Measurements from ENCODE around the gene CHID1. TPM values are rescaled to one million over a fixed set of nuclear protein-coding genes. Genes with fewer than 3 reads are reported as not detected.

Gene CHID1
- total RNA-seq, 2 donors from 2014 or later: 46.4 to 113 TPM

GRCh38 chr11:908273-908672 lies 2.3 kb downstream of the CHID1 start:
- Histone ChIP-seq H3K27me3 (no peaks in the 10 kb centered on the region), H3K27ac (no peak overlapping the region), H3K36me3 (no peaks in the 10 kb centered on the region), H3K9me3 (no peaks in the 10 kb centered on the region), H3K9ac (ENCODE audit: low read depth in 2 of 2, low read length in 2 of 2) (no peak overlapping the region), H3K4me3 (no peak overlapping the region), H3K4me1 (no peaks in the 10 kb centered on the region)
- intact Hi-C loops (cut with DNase I): no loop called here
- no peak for TF ChIP-seq CTCF (IDR thresholded peaks at IDR 0.05)
- no peak for DNase-seq

GRCh38 chr11:907668-908067 lies 2.9 kb downstream of the CHID1 start:
- no peaks in the 10 kb centered on the region for H3K36me3 ChIP-seq
- no peaks in the 10 kb centered on the region for H3K27me3 ChIP-seq
- no peaks in the 10 kb centered on the region for H3K4me1 ChIP-seq
- no peaks in the 10 kb centered on the region for H3K9me3 ChIP-seq
- H3K9ac ChIP-seq (ENCODE audit: low read depth in 2 of 2, low read length in 2 of 2): no peak overlapping the region
- intact Hi-C loops (cut with DNase I): no loop called here
- no peak overlapping the region for H3K27ac ChIP-seq
- no peak for TF ChIP-seq CTCF (IDR thresholded peaks at IDR 0.05)
- H3K4me3 ChIP-seq: no peak overlapping the region
- DNase-seq: no peak

GRCh38 chr11:905952-906351 lies 4.7 kb downstream of the CHID1 start:
- H3K9me3 ChIP-seq: no peaks in the 10 kb centered on the region
- no peak overlapping the region for H3K27ac ChIP-seq
- no peak overlapping the region for H3K9ac ChIP-seq (ENCODE audit: low read depth in 2 of 2, low read length in 2 of 2)
- intact Hi-C loops (cut with DNase I): no loop called here
- no peaks in the 10 kb centered on the region for H3K27me3 ChIP-seq
- H3K36me3 ChIP-seq: peaks cover 1% of the 10 kb centered on the region
- no peaks in the 10 kb centered on the region for H3K4me1 ChIP-seq
- no peak for TF ChIP-seq CTCF (IDR thresholded peaks at IDR 0.05)
- H3K4me3 ChIP-seq: no peak overlapping the region
- no peak for DNase-seq

GRCh38 chr11:904380-904779 lies 6.2 kb downstream of the CHID1 start:
- Histone ChIP-seq H3K9ac (ENCODE audit: low read depth in 2 of 2, low read length in 2 of 2) (no peak overlapping the region), H3K36me3 (peaks cover 4% of the 10 kb centered on the region), H3K9me3 (no peaks in the 10 kb centered on the region), H3K4me3 (no peak overlapping the region), H3K4me1 (no peaks in the 10 kb centered on the region), H3K27ac (no peak overlapping the region), H3K27me3 (no peaks in the 10 kb centered on the region)
- no peak for TF ChIP-seq CTCF (IDR thresholded peaks at IDR 0.05)
- no peak for DNase-seq
- intact Hi-C loops (cut with DNase I): no loop called here

GRCh38 chr11:901452-902061 lies 9.1 kb downstream of the CHID1 start:
- H3K27ac ChIP-seq: no peak overlapping the region
- intact Hi-C loops (cut with DNase I): no loop called here
- TF ChIP-seq CTCF (IDR thresholded peaks at IDR 0.05): no peak
- H3K9ac ChIP-seq (ENCODE audit: low read depth in 2 of 2, low read length in 2 of 2): no peak overlapping the region
- H3K4me1 ChIP-seq: no peaks in the 10 kb centered on the region
- H3K9me3 ChIP-seq: no peaks in the 10 kb centered on the region
- DNase-seq: no peak
- H3K36me3 ChIP-seq: peaks cover 4% of the 10 kb centered on the region
- H3K27me3 ChIP-seq: no peaks in the 10 kb centered on the region
- H3K4me3 ChIP-seq: no peak overlapping the region

Measured in colonic mucosa (tissue), 4 donors.